Psoas muscle (tissue), 8 donors: Measurements from ENCODE around the gene LGR4. TPM values are rescaled to one million over a fixed set of nuclear protein-coding genes. Genes with fewer than 3 reads are reported as not detected.
"Not testable (repeated sequence)": the region's sequence is repeated elsewhere in the genome, so short reads cannot be mapped to it uniquely, and the experiment has no call there.

Experiments used
- ATAC-seq, 4 donors: fragments of 200-7000 bp; cut with Tn5 transposase; one replicate each; pipeline ENCODE4 v1.9.1; 2020; ENCODE audit warnings: moderate library complexity in 3 of 4, mild to moderate bottlenecking in 2 of 4
- DNase-seq, 2 donors: peaks; one replicate each; pipeline ENCODE4 v3.0.0-alpha.2; 2020
- H3K27ac ChIP-seq: fragments of 200-600 bp; one replicate; pipeline ENCODE4 v1.8.0; 2022
- H3K27me3 ChIP-seq, 3 donors: fragments of 200-600 bp in 1 of 3; one replicate each; pipeline versions ENCODE4 v1.6.1 to v1.8.0; 2013 to 2022; ENCODE audit warnings: low read length in 2 of 3, mild to moderate bottlenecking in 2 of 3, moderate library complexity in 1 of 3; ENCODE audit not compliant: insufficient read depth in 3 of 3
- H3K36me3 ChIP-seq, 2 donors: fragments of 200-600 bp in 1 of 2; one replicate each; pipeline versions ENCODE4 v1.6.1 to v1.8.0; 2013 to 2022; ENCODE audit warnings: low read depth in 1 of 2, mild to moderate bottlenecking in 1 of 2, moderate library complexity in 1 of 2; ENCODE audit not compliant: insufficient read depth in 1 of 2
- H3K4me1 ChIP-seq: fragments of 200-600 bp; one replicate; pipeline ENCODE4 v1.8.0; 2022
- H3K4me3 ChIP-seq: fragments of 200-600 bp; one replicate; pipeline ENCODE4 v1.8.0; 2022; ENCODE audit warnings: mild to moderate bottlenecking
- H3K9me3 ChIP-seq: fragments of 200-600 bp; one replicate; pipeline ENCODE4 v1.8.0; 2022
- WGBS, 3 donors: extraction: QIAGEN DNeasy Blood & Tissue Kit; methylation state at CpG; one replicate each; pipeline versions ENCODE4 v1.1.6 to v1.1.7; 2013; 5-methylcytosine and 5-hydroxymethylcytosine counted together
- intact Hi-C, 2 donors: fragments of 100-400 bp; cut with DNase I; formaldehyde crosslinking; loops; one replicate each; pipeline versions ENCODE4 v1.11.0 to v1.14.2; 2022
- long read RNA-seq, 2 donors: library from polyadenylated mRNA; unstranded; transcript quantifications; one replicate each; pipeline ENCODE4 v2.0.0, GENCODE V29; 2021
- polyA plus RNA-seq, 3 donors: library from polyadenylated mRNA; stranded (reverse); fragments of 200-250 nt; gene quantifications; one replicate each; pipeline ENCODE4 v1.2.3, GENCODE V29; 2013
- total RNA-seq, 4 donors: library from RNA; stranded (reverse); fragmentation: NEBNext Ultra II Directional in 2 of 4; extraction: Animal tissue kit (Norgen Biotek cat#: 25700) in 2 of 4; gene quantifications; one replicate each; pipeline versions ENCODE4 v1.2.1 to v1.2.4, GENCODE V29; 2021 to 2023
- TF ChIP-seq, protein P1 (sequence below): fragments of 200-600 bp; IDR thresholded peaks from one replicate; pipeline ENCODE4 v1.8.0; 2022; ENCODE audit warnings: antibody characterized with exemption
- donor health status: healthy with polysubstance abuse.
- donor health status: DM: no; HTN: no; CAD: no; lungs with moderate emphysema.
- donor health status: Bipolar disorder and iron deficiency.
- donor health status: healthy.
- donor health status: DM: yes; HTN: yes; CAD: no.
- donor health status: DM: no; HTN: no; CAD: no.
- donor health status: DM: no; HTN: no; CAD: no.
- donor health status: DM: yes; HTN: yes; CAD: no.

Gene LGR4, protein sequence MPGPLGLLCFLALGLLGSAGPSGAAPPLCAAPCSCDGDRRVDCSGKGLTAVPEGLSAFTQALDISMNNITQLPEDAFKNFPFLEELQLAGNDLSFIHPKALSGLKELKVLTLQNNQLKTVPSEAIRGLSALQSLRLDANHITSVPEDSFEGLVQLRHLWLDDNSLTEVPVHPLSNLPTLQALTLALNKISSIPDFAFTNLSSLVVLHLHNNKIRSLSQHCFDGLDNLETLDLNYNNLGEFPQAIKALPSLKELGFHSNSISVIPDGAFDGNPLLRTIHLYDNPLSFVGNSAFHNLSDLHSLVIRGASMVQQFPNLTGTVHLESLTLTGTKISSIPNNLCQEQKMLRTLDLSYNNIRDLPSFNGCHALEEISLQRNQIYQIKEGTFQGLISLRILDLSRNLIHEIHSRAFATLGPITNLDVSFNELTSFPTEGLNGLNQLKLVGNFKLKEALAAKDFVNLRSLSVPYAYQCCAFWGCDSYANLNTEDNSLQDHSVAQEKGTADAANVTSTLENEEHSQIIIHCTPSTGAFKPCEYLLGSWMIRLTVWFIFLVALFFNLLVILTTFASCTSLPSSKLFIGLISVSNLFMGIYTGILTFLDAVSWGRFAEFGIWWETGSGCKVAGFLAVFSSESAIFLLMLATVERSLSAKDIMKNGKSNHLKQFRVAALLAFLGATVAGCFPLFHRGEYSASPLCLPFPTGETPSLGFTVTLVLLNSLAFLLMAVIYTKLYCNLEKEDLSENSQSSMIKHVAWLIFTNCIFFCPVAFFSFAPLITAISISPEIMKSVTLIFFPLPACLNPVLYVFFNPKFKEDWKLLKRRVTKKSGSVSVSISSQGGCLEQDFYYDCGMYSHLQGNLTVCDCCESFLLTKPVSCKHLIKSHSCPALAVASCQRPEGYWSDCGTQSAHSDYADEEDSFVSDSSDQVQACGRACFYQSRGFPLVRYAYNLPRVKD
- total RNA-seq (10 to 100 TPM in 1 of 4 donors, 1 to 10 TPM in 3; 8.0 to 15.2 (median 8.6) TPM), polyA plus RNA-seq (1 to 10 TPM; 3.9 to 6.9 (median 4.9) TPM)
- long read RNA-seq, donor 1, full-length matches to known transcripts, result 1 of 4 reads
- long read RNA-seq, donor 1, partial matches to known transcripts, result 1 of 4 reads
- long read RNA-seq, donor 1, other reads (novel, unspliced or antisense), result 2 of 4 reads
- long read RNA-seq, donor 2, full-length matches to known transcripts, result 1 of 7 reads
- long read RNA-seq, donor 2, partial matches to known transcripts, result 0 of 7 reads
- long read RNA-seq, donor 2, other reads (novel, unspliced or antisense), result 6 of 7 reads

DNA sequence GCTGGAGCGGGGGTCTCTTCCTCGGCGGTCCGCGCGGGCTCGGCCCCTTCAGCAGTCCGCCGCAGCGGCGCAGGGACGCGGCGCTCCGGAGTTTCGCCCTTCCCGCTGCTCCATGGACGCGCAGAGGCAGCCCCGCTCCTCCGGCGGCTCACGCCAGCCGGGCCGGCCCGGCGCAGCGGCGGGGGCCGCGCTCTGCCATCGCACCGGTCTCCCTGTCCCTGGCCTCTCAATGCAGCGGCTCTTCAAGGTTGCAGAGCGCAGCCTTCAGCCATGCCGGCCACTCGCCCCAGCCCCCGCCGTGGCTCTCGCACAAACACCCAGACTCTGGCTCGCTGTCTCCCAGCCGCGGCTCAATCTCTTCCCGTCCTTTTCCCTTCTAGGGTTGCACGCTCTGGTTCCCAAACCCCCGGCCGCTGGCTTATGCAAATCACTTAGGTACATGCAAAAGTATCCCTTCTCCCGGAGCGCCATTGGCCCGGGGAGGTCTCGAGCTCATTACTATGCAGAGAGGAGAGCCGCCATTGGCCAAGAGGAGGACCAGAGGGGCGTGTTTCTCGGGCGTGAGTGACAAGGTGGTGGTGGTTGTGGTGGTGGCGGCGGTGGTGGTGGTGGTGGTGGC, at the start of gene LGR4:
TSS of gene LGR4 (minus strand) at position 393 of the 619 bp plus-strand sequence. CDS start 488 bp downstream, outside the sequence.
- intact Hi-C loops, result loop anchor here (2.0 to 10.0 kb wide), 3 partner anchors 34 to 110 kb away; partner anchors contain the start of genes CCDC34 (in 2 of the 2) and LIN7C (in 1 of the 2)
- Histone ChIP-seq H3K4me1 (peaks cover 31% of the 10 kb centered on the region), H3K27ac (peak within 1 kb of the TSS; percentile 82), H3K9me3 (no peaks in the 10 kb centered on the region), H3K4me3 (peak within 1 kb of the TSS; percentile 88), H3K27me3 (no peaks in the 10 kb centered on the region), H3K36me3 (no peaks in the 10 kb centered on the region)
- ATAC-seq (peak; percentile 94 to 97 (median 95)), DNase-seq (peak; percentile 91 to 93)
- WGBS, 3 donors, result 0% methylated on average over 44 to 57 of the region's 57 CpGs
- TF ChIP-seq, protein P1, sequence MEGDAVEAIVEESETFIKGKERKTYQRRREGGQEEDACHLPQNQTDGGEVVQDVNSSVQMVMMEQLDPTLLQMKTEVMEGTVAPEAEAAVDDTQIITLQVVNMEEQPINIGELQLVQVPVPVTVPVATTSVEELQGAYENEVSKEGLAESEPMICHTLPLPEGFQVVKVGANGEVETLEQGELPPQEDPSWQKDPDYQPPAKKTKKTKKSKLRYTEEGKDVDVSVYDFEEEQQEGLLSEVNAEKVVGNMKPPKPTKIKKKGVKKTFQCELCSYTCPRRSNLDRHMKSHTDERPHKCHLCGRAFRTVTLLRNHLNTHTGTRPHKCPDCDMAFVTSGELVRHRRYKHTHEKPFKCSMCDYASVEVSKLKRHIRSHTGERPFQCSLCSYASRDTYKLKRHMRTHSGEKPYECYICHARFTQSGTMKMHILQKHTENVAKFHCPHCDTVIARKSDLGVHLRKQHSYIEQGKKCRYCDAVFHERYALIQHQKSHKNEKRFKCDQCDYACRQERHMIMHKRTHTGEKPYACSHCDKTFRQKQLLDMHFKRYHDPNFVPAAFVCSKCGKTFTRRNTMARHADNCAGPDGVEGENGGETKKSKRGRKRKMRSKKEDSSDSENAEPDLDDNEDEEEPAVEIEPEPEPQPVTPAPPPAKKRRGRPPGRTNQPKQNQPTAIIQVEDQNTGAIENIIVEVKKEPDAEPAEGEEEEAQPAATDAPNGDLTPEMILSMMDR, result no peak

DNA sequence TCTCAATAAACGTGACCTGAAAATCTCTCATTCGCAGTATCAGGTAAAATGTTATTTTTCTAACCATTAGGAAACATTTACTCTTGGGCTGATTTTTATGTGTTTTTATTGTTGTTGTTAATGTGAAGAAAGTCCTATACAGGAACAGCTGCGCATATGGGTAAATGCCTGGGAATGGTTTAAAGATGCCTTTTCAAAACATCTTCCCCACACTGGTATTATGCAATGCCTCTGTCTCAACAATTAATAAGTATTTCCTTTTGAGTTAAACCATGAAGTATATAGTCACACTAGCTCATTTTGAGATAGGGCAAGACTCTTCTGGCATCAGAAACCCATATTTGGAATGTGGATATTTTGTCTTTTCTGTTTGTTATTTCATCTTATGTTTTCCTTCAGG, 47.6 kb upstream of the LGR4 start:
- intact Hi-C loops, result no loop called here
- ATAC-seq (no peak), DNase-seq (no peak)
- no peaks in the 10 kb centered on the region for H3K36me3 ChIP-seq
- H3K27ac ChIP-seq, result no peak overlapping the region
- H3K9me3 ChIP-seq, result no peaks in the 10 kb centered on the region
- H3K4me1 ChIP-seq, result no peaks in the 10 kb centered on the region
- 81 to 83% (median 82%) methylated on average over 3 of the region's 3 CpGs for WGBS, 3 donors
- no peaks in the 10 kb centered on the region for H3K27me3 ChIP-seq
- TF ChIP-seq, protein P1, result no peak
- no peak overlapping the region for H3K4me3 ChIP-seq

DNA sequence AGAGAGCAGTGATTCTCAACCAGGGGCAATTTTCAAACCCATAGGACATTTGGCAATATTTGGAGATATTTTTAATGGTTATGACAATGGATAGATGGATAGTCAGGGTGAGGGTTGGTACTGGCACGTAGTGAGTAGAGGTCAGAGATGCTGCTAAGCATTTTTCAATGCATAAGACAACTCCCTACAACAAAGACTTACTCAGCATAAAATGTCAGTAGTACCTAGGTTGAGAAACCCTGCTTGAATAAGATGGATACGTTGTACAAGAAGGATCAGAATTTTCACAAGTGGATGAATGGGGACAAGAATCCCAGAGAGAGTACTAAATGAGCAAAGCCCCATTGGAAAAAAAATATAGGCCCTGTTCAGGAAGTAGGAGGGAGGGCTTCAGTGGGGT, 45.9 kb upstream of the LGR4 start:
- Histone ChIP-seq H3K36me3 (no peaks in the 10 kb centered on the region), H3K27ac (no peak overlapping the region), H3K4me3 (no peak overlapping the region), H3K4me1 (peaks cover 11% of the 10 kb centered on the region), H3K9me3 (no peaks in the 10 kb centered on the region), H3K27me3 (no peaks in the 10 kb centered on the region)
- 74 to 79% (median 78%) methylated on average over 2 of the region's 2 CpGs for WGBS, 3 donors
- no peak for ATAC-seq
- DNase-seq, result no peak
- intact Hi-C loops, result no loop called here
- TF ChIP-seq, protein P1, result no peak

DNA sequence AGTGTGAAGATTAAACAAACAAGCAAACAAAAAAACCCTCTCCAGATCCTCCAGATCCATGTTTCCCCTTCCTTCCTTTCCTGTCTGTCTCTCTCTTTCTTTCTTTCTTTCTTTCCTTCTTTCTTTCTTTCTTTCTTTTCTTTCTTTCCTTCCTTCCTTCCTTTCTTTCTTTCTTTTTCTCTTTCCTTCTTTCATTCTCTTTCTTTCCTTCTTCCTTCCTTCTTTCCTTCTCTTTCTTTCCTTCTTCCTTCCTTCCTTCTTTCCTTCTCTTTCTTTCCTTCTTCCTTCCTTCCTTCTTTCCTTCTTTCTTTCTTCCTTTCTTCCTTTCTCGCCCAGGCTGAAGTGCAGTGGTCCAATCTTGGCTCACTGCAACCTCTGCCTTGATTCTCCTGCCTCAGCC, 44.9 kb upstream of the LGR4 start:
- H3K4me3 ChIP-seq, H3K9me3 ChIP-seq, H3K36me3 ChIP-seq, DNase-seq, H3K27me3 ChIP-seq, intact Hi-C loops, ATAC-seq, H3K27ac ChIP-seq: not testable (repeated sequence)
- H3K4me1 ChIP-seq, result peaks cover 14% of the 10 kb centered on the region
- WGBS, 3 donors, result 87 to 96% (median 91%) methylated on average over 1 of the region's 1 CpG
